ENCODE results near the gene PRR5L. TPM values are rescaled to one million over a fixed set of nuclear protein-coding genes. Genes with fewer than 3 reads are reported as not detected.

Gene PRR5L
- total RNA-seq, 1 donor from 2014 or later, result 14.7 TPM

DNA sequence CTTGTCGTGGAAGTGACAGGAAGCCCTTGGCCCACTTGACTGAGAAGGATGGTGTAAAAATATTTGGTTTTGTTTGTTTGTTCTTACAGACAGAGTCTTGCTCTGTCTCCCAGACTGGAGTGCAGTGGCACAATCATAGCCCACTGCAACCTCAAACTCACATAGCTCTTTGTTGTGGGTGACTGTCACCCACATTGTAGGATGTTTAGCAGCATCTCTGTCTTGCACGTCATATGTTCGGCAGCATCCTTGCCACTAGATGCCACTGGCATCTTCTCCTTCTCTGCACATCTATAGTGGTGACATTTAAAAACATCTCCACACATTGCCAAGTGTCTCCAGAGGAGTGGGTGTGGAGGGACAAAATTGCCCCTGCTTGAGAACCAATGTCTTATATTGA lies 56.8 kb downstream of the PRR5L start:
- H3K4me1 Mint-ChIP-seq, result peaks cover 9% of the 10 kb centered on the region
- Histone ChIP-seq H3K27ac (no peak overlapping the region), H3K4me1 (peaks cover 9% of the 10 kb centered on the region), H3K4me2 (no peak overlapping the region), H3K4me3 (no peak overlapping the region), H3K9me3 (ENCODE audit: low read depth) (no peaks in the 10 kb centered on the region), H2AFZ (replicated peaks) (no peak overlapping the region), H3K36me3 (no peaks in the 10 kb centered on the region), H3K27me3 (no peaks in the 10 kb centered on the region), H3K79me2 (ENCODE audit: low read depth) (no peaks in the 10 kb centered on the region), H3K9ac (no peak overlapping the region), H3F3A (ENCODE audit: low read depth) (peaks cover 18% of the 10 kb centered on the region), H4K20me1 (ENCODE audit: low read depth) (no peaks in the 10 kb centered on the region)
- H3K36me3 Mint-ChIP-seq, result no peaks in the 10 kb centered on the region
- no peak for DNase-seq (ENCODE audit: low spot score)
- no peak overlapping the region for H3K4me3 Mint-ChIP-seq
- H3K9me3 Mint-ChIP-seq, result no peaks in the 10 kb centered on the region
- H3K27me3 Mint-ChIP-seq (ENCODE audit: insufficient read depth, low read depth), result peaks cover 2% of the 10 kb centered on the region
- TF ChIP-seq, protein P1, sequence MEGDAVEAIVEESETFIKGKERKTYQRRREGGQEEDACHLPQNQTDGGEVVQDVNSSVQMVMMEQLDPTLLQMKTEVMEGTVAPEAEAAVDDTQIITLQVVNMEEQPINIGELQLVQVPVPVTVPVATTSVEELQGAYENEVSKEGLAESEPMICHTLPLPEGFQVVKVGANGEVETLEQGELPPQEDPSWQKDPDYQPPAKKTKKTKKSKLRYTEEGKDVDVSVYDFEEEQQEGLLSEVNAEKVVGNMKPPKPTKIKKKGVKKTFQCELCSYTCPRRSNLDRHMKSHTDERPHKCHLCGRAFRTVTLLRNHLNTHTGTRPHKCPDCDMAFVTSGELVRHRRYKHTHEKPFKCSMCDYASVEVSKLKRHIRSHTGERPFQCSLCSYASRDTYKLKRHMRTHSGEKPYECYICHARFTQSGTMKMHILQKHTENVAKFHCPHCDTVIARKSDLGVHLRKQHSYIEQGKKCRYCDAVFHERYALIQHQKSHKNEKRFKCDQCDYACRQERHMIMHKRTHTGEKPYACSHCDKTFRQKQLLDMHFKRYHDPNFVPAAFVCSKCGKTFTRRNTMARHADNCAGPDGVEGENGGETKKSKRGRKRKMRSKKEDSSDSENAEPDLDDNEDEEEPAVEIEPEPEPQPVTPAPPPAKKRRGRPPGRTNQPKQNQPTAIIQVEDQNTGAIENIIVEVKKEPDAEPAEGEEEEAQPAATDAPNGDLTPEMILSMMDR (IDR thresholded peaks at IDR 0.05), result no peak
- TF ChIP-seq EZH2 (IDR thresholded peaks at IDR 0.05), result no peak
- no peak for TF ChIP-seq EZH2phosphoT487 (IDR thresholded peaks at IDR 0.05)
- no peak overlapping the region for H3K27ac Mint-ChIP-seq

- TF ChIP-seq EZH2 (IDR thresholded peaks at IDR 0.05) (no peak), EZH2phosphoT487 (IDR thresholded peaks at IDR 0.05) (no peak)
- Histone ChIP-seq H3K4me3 (no peak overlapping the region), H3K9me3 (ENCODE audit: low read depth) (no peaks in the 10 kb centered on the region), H3K27me3 (no peaks in the 10 kb centered on the region), H3K4me2 (no peak overlapping the region), H3F3A (ENCODE audit: low read depth) (peaks cover 16% of the 10 kb centered on the region), H4K20me1 (ENCODE audit: low read depth) (no peaks in the 10 kb centered on the region), H3K36me3 (no peaks in the 10 kb centered on the region), H3K27ac (no peak overlapping the region), H2AFZ (replicated peaks) (no peak overlapping the region), H3K79me2 (ENCODE audit: low read depth) (no peaks in the 10 kb centered on the region), H3K9ac (no peak overlapping the region), H3K4me1 (peaks cover 5% of the 10 kb centered on the region)
- peaks cover 10% of the 10 kb centered on the region for H3K4me1 Mint-ChIP-seq
- H3K36me3 Mint-ChIP-seq, result no peaks in the 10 kb centered on the region
- H3K27ac Mint-ChIP-seq, result no peak overlapping the region
- no peak overlapping the region for H3K4me3 Mint-ChIP-seq
- H3K9me3 Mint-ChIP-seq, result no peaks in the 10 kb centered on the region
- DNase-seq (ENCODE audit: low spot score), result no peak
- H3K27me3 Mint-ChIP-seq (ENCODE audit: insufficient read depth, low read depth), result peaks cover 3% of the 10 kb centered on the region
Measured at GRCh38 chr11:36354221-36355003, 58.3 kb downstream of the PRR5L start.

GRCh38 chr11:36356201-36356600 lies 60.1 kb downstream of the PRR5L start:
- TF ChIP-seq EZH2 (IDR thresholded peaks at IDR 0.05) (no peak), EZH2phosphoT487 (IDR thresholded peaks at IDR 0.05) (no peak)
- TF ChIP-seq, protein P1 (IDR thresholded peaks at IDR 0.05), result no peak
- Histone ChIP-seq H3F3A (ENCODE audit: low read depth) (peaks cover 4% of the 10 kb centered on the region), H3K27ac (no peak overlapping the region), H3K79me2 (ENCODE audit: low read depth) (no peaks in the 10 kb centered on the region), H3K36me3 (no peaks in the 10 kb centered on the region), H3K4me1 (no peaks in the 10 kb centered on the region), H4K20me1 (ENCODE audit: low read depth) (no peaks in the 10 kb centered on the region), H3K27me3 (peaks cover 3% of the 10 kb centered on the region), H3K9me3 (ENCODE audit: low read depth) (no peaks in the 10 kb centered on the region), H3K4me2 (no peak overlapping the region), H3K9ac (no peak overlapping the region), H2AFZ (replicated peaks) (no peak overlapping the region), H3K4me3 (no peak overlapping the region)
- H3K4me1 Mint-ChIP-seq, result peaks cover 14% of the 10 kb centered on the region
- H3K27ac Mint-ChIP-seq, result no peak overlapping the region
- no peaks in the 10 kb centered on the region for H3K9me3 Mint-ChIP-seq
- no peak overlapping the region for H3K4me3 Mint-ChIP-seq
- H3K27me3 Mint-ChIP-seq (ENCODE audit: insufficient read depth, low read depth), result peaks cover 3% of the 10 kb centered on the region
- no peaks in the 10 kb centered on the region for H3K36me3 Mint-ChIP-seq
- DNase-seq (ENCODE audit: low spot score), result no peak

DNA sequence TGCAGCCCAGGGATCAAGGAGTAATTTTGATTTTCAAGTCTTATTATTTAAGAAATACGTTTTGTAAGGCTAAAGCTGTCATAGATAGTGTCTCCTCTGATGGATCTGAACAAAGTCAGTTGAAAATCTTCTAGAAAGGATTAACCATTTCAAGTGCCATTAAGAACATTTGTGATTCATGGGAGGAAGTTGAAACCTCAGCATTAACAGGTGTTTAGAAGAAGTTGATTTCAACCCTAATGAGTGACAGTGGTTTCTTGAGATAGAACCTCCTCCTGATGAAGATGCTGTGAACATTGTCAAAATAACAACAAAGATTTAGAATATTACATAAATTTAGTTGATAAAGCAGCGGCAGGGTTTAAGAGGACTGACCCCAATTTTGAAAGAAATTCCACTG lies 61.7 kb downstream of the PRR5L start:
- no peak overlapping the region for H3K9ac ChIP-seq
- no peak for DNase-seq (ENCODE audit: low spot score)
- no peaks in the 10 kb centered on the region for H3F3A ChIP-seq (ENCODE audit: low read depth)
- no peaks in the 10 kb centered on the region for H3K36me3 ChIP-seq
- no peaks in the 10 kb centered on the region for H3K9me3 Mint-ChIP-seq
- H3K9me3 ChIP-seq (ENCODE audit: low read depth), result no peaks in the 10 kb centered on the region
- peaks cover 14% of the 10 kb centered on the region for H3K4me1 ChIP-seq
- H3K27ac ChIP-seq, result no peak overlapping the region
- TF ChIP-seq, protein P1 (IDR thresholded peaks at IDR 0.05), result no peak
- H3K36me3 Mint-ChIP-seq, result no peaks in the 10 kb centered on the region
- peaks cover 18% of the 10 kb centered on the region for H3K27me3 ChIP-seq
- peaks cover 27% of the 10 kb centered on the region for H3K4me1 Mint-ChIP-seq
- H4K20me1 ChIP-seq (ENCODE audit: low read depth), result no peaks in the 10 kb centered on the region
- H3K4me3 ChIP-seq, result no peak overlapping the region
- H3K4me3 Mint-ChIP-seq, result no peak overlapping the region
- no peaks in the 10 kb centered on the region for H3K79me2 ChIP-seq (ENCODE audit: low read depth)
- no peak overlapping the region for H3K27ac Mint-ChIP-seq
- no peak overlapping the region for H3K4me2 ChIP-seq
- peaks cover 5% of the 10 kb centered on the region for H3K27me3 Mint-ChIP-seq (ENCODE audit: insufficient read depth, low read depth)
- H2AFZ ChIP-seq (replicated peaks), result no peak overlapping the region

Data from neural progenitor cell (in vitro differentiated cells).